SH-SY5Y (cell line): Measurements from ENCODE around the gene CNOT2.

Source experiments
- GATA2 ChIP-seq: IDR thresholded peaks from 2 replicates; pipeline ENCODE4 v1.6.1; 2011; ENCODE audit warnings: mild to moderate bottlenecking, low read depth, low read length
- GATA3 ChIP-seq: IDR thresholded peaks from 2 replicates; pipeline ENCODE4 v1.6.1; 2011; ENCODE audit warnings: low read depth, mild to moderate bottlenecking, low read length, moderate library complexity

Gene CNOT2

DNA sequence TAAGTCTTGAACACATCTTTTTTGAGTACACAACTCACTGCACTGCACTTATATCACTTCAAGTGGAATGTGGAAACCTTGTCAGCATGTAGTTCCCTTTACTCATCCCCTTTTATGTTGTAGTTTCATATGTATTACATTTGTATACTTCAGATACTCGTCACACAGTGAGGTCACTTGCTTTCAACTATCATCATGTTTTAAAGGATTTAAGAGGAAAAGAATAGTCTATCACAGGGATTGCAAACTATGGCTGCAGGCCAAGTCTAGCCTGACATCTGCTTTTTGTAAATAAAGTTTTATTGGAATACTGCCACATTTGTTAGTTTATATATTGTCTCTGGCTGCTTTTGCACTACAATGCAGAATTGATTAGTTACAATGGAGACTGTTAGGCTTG is 24.3 kb downstream of the CNOT2 start:
- TF ChIP-seq GATA2: no peak
- no peak for TF ChIP-seq GATA3

DNA sequence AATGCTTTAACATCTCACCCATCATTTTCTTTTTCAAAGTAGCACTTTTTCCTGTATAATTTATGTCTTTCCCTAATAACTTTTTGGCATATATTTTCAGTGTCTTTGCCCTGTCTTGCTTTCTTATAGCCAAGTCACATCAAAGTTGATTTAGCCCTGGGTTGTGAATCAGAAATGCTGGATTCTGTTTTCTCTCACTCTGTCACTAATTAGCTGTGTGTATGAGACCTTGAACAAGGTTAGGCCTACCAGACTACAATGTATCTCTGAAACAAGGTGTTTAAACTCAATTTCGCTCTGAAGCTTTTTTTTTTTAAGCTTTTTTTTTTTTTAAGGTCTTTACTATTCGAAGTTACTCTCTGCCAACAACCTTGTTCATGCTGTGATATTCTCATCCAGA is 25.7 kb downstream of the CNOT2 start:
- no peak for TF ChIP-seq GATA3
- no peak for TF ChIP-seq GATA2

GRCh38 chr12:70270108-70270507 is 26.9 kb downstream of the CNOT2 start:
- no peak for TF ChIP-seq GATA3
- no peak for TF ChIP-seq GATA2

GRCh38 chr12:70271025-70271424 is 27.8 kb downstream of the CNOT2 start:
- TF ChIP-seq GATA2 (no peak), GATA3 (no peak)

- TF ChIP-seq GATA2: no peak
- no peak for TF ChIP-seq GATA3
Measured at GRCh38 chr12:70272510-70272909, 29.3 kb downstream of the CNOT2 start.

- no peak for TF ChIP-seq GATA3
- TF ChIP-seq GATA2: no peak
Measured at GRCh38 chr12:70275045-70275444, 31.8 kb downstream of the CNOT2 start.

GRCh38 chr12:70277973-70278372 is 34.7 kb downstream of the CNOT2 start:
- no peak for TF ChIP-seq GATA2
- no peak for TF ChIP-seq GATA3

DNA sequence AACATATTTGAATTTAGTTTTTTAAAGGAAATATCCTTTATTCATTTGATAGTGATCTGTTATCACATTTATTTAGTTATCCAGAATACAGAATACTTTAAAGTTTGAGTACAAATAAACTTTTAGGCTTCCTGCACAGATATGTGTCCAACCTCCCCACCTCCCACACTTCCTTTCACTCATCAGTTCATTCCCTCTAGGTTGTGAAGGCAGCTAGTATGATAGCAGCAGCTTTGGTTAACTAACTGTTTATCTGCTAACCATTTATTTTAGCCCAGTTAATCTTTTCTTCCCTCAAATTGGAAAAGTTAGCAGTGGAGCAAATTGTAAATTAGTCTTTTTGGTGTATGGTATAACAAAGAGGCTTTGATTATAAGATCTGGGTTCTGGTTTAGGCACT is 35.7 kb downstream of the CNOT2 start:
- TF ChIP-seq GATA2 (no peak), GATA3 (no peak)

GRCh38 chr12:70283232-70283631 is 40.0 kb downstream of the CNOT2 start:
- TF ChIP-seq GATA2 (no peak), GATA3 (no peak)

DNA sequence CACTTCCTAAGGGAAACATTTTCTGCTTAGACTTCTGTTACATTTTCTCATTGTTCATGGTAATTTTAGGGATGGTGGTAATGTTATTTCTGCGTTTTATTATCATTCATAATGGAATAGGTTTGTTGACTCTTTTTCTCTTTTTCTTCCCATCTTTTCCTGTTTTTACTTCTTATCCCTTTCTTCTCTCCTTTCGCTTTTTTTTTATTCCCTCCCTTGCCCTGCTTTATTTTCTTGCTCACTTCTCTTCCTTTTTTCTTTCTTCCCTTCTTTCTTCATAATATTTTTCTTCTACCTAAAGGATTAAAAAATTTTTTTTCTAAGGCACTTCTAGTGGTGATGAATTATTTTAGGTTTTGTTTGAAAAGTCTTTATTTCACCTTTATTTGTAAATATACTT is 45.6 kb downstream of the CNOT2 start:
- no peak for TF ChIP-seq GATA3
- no peak for TF ChIP-seq GATA2

GRCh38 chr12:70290116-70290515 is 46.9 kb downstream of the CNOT2 start:
- TF ChIP-seq GATA3: no peak

- TF ChIP-seq GATA2: no peak
- no peak for TF ChIP-seq GATA3
Measured at GRCh38 chr12:70292017-70292776, 49.0 kb downstream of the CNOT2 start.

GRCh38 chr12:70305794-70306193 is 62.6 kb downstream of the CNOT2 start:
- TF ChIP-seq GATA2: no peak

DNA sequence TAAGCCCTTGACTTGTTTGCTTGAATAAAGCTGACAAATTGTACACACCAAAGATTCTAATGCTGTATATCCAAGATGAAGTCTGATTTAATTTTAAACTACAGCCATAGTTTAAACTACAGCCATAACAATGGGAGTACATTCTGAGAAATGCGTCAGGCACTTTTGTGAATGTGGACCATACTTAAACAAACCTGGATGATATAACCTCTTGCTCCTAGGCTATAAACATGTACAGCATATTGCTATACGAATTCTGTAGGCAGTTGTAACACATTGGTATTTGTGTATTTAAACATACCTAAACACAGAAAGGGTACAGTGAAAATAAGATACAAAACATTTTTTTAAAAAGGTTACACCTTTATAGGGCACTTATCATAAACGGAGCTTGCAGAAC is 63.4 kb downstream of the CNOT2 start:
- no peak for TF ChIP-seq GATA3
- TF ChIP-seq GATA2: no peak

DNA sequence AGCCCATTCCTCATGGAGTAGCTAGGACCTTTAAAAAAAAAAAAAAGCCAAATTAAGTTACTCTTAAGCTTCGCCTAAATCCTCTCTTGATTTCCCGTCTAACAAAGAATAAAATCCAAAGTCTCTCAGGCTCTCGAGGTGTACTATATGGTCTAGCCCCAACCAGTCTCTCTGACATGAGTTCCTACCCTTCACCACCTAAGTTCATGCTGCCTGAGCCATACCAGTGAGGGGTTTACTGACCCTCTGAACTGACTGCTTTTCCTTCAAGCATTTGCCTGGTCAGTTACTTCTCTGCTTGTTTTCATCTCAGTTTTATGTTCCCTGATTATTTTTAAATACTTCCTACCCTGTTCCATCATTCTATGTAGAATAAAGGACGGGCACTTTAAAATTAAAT is 64.6 kb downstream of the CNOT2 start:
- TF ChIP-seq GATA3: no peak
- no peak for TF ChIP-seq GATA2

- no peak for TF ChIP-seq GATA3
- TF ChIP-seq GATA2: no peak
Measured at GRCh38 chr12:70309348-70309747, 66.1 kb downstream of the CNOT2 start.

- no peak for TF ChIP-seq GATA2
- TF ChIP-seq GATA3: no peak
Measured at GRCh38 chr12:70314145-70314544, 70.9 kb downstream of the CNOT2 start.
